WTC11 (cell line): ENCODE data around the gene RDH16. TPM values are rescaled to one million over a fixed set of nuclear protein-coding genes. Genes with fewer than 3 reads are reported as not detected.

Source experiments
- ATAC-seq: fragments of 200-7000 bp; cut with Tn5 transposase; 2 replicates; pipeline ENCODE4 v1.10.0; 2021; ENCODE audit warnings: mild to moderate bottlenecking, moderate library complexity
- CTCF ChIA-PET: fragments of 300-600 bp; sonication (Branson Sonifier 250); formaldehyde crosslinking; loops from one replicate; lab custom pipeline; 2021; ENCODE audit warnings: antibody characterized with exemption; lab: Charles Lee
- POLR2A ChIA-PET: fragments of 350-600 bp; sonication (Branson Sonifier 250); formaldehyde crosslinking; loops from one replicate; lab custom pipeline; 2021; ENCODE audit warnings: antibody characterized with exemption; lab: Charles Lee
- DNase-seq: peaks from one replicate; pipeline ENCODE4 v3.0.0; 2021; ENCODE audit warnings: low spot score
- H3K27ac Mint-ChIP-seq: 2 replicates; pipeline ENCODE4 v1.8.0; 2021; ENCODE audit warnings: mixed read lengths
- H3K27me3 Mint-ChIP-seq: 2 replicates; pipeline ENCODE4 v1.8.0; 2021; ENCODE audit warnings: low read depth, mild to moderate bottlenecking, moderate library complexity, mixed read lengths
- H3K36me3 Mint-ChIP-seq: 2 replicates; pipeline ENCODE4 v1.8.0; 2021; ENCODE audit warnings: mixed read lengths
- H3K4me1 Mint-ChIP-seq: 2 replicates; pipeline ENCODE4 v1.8.0; 2022; ENCODE audit warnings: mixed read lengths
- H3K4me3 Mint-ChIP-seq: 2 replicates; pipeline ENCODE4 v1.8.0; 2021; ENCODE audit warnings: mild to moderate bottlenecking, moderate library complexity, mixed read lengths
- H3K9me3 Mint-ChIP-seq: 2 replicates; pipeline ENCODE4 v1.8.0; 2021; ENCODE audit warnings: mixed read lengths
- CBFB ChIP-seq: sonication (generic); formaldehyde crosslinking; IDR thresholded peaks from 2 replicates; pipeline ENCODE4 v1.8.1; 2022; ENCODE audit warnings: mild to moderate bottlenecking, low read depth, missing genetic modification reagents
- CREM ChIP-seq: sonication (generic); formaldehyde crosslinking; IDR thresholded peaks from 2 replicates; pipeline ENCODE4 v1.8.1; 2022; ENCODE audit warnings: mild to moderate bottlenecking, missing genetic modification reagents, moderate library complexity
- MYBL2 ChIP-seq: sonication (generic); formaldehyde crosslinking; IDR thresholded peaks from 2 replicates; pipeline ENCODE4 v1.8.1; 2023; ENCODE audit warnings: mild to moderate bottlenecking, moderate library complexity, missing genetic modification reagents
- PRDM15 ChIP-seq: sonication (generic); formaldehyde crosslinking; IDR thresholded peaks from 2 replicates; pipeline ENCODE4 v1.8.0; 2022; ENCODE audit warnings: missing genetic modification reagents
- ZNF263 ChIP-seq: sonication (generic); formaldehyde crosslinking; IDR thresholded peaks from 2 replicates; pipeline ENCODE4 v1.8.1; 2022; ENCODE audit warnings: low read depth, mild to moderate bottlenecking, moderate library complexity, missing genetic modification reagents
- total RNA-seq: library from RNA; stranded (reverse); gene quantifications from 3 replicates; pipeline ENCODE4 v1.2.3, GENCODE V29; 2021
- TF ChIP-seq, protein P1 (sequence below): sonication (generic); formaldehyde crosslinking; IDR thresholded peaks from 2 replicates; pipeline ENCODE4 v1.8.1; 2022; ENCODE audit warnings: mild to moderate bottlenecking, moderate library complexity, missing genetic modification reagents

Gene RDH16
- total RNA-seq, 1 experiment from 2014 or later: 1.0 TPM

DNA sequence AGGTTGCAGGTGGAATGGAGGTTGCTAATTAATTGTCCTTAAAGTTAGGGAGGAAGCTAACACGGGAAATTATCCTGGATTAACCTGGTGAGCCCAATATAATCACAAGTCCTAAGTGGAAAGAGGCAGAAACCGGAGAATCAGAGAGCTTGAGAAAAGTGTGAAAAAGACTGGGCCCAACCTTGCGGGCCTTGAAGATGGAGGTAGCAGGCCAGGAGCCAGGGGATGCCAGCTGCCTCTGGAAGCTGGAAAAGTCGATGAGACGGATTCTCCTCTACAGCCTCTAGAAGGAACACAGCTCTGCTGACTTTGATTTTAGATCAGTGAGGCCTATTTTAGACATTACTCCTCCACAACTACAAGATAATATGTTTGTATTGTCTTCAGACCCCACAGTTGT lies 25.3 kb downstream of the RDH16 start:
- no peak overlapping the region for H3K4me3 Mint-ChIP-seq
- ATAC-seq (no peak), DNase-seq (no peak)
- CTCF ChIA-PET: interaction anchor here (2.3 kb wide), 1 partner anchor 69 kb away, joined by 10 read pairs; no protein-coding TSS in a partner anchor
- H3K4me1 Mint-ChIP-seq: peaks cover 38% of the 10 kb centered on the region
- POLR2A ChIA-PET: no interaction called here
- no peak overlapping the region for H3K27ac Mint-ChIP-seq
- TF ChIP-seq CREM (CRISPR knock-in tag) (no peak), CBFB (CRISPR knock-in tag) (no peak), PRDM15 (CRISPR knock-in tag) (peak; percentile 59)
- no peaks in the 10 kb centered on the region for H3K9me3 Mint-ChIP-seq
- no peaks in the 10 kb centered on the region for H3K36me3 Mint-ChIP-seq
- H3K27me3 Mint-ChIP-seq: peaks cover 7% of the 10 kb centered on the region; the same call in 1 of the 2 replicates

GRCh38 chr12:56931474-56931978 lies 25.9 kb downstream of the RDH16 start:
- no peak for DNase-seq
- ChIA-PET CTCF (interaction anchor here (0.6 to 2.3 kb wide), 4 partner anchors 56 to 162 kb away, joined by 3 to 10 read pairs (median 5); no protein-coding TSS in a partner anchor), POLR2A (no interaction called here)
- H3K27ac Mint-ChIP-seq: no peak overlapping the region
- no peaks in the 10 kb centered on the region for H3K36me3 Mint-ChIP-seq
- peak; percentile 32 for ATAC-seq
- H3K4me1 Mint-ChIP-seq: peaks cover 38% of the 10 kb centered on the region
- TF ChIP-seq ZNF263: no peak
- TF ChIP-seq PRDM15 (CRISPR knock-in tag): peak; percentile 92
- TF ChIP-seq, protein P1, sequence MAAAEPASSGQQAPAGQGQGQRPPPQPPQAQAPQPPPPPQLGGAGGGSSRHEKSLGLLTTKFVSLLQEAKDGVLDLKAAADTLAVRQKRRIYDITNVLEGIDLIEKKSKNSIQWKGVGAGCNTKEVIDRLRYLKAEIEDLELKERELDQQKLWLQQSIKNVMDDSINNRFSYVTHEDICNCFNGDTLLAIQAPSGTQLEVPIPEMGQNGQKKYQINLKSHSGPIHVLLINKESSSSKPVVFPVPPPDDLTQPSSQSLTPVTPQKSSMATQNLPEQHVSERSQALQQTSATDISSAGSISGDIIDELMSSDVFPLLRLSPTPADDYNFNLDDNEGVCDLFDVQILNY (CRISPR knock-in tag): no peak
- peaks cover 7% of the 10 kb centered on the region; the same call in 1 of the 2 replicates for H3K27me3 Mint-ChIP-seq
- no peak overlapping the region for H3K4me3 Mint-ChIP-seq
- H3K9me3 Mint-ChIP-seq: no peaks in the 10 kb centered on the region

DNA sequence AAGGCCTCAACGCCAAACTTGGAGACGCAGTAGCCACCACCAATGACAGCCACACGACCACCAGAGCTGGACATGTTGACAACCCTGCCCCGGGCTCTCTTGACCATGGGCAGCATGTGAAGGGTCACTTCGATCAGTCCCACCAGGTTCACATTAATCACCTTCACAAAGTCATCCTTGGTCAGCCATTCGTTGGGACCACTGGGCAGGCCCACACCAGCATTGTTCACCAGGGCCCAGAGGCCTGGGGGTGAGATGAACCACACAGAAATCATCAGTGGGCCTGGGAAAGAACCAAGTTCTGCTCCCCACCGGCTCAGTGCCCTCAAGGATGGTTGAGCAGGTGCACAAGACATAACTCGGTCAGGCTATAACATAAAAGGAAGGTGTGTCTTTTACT lies 27.2 kb downstream of the RDH16 start:
- ATAC-seq (no peak), DNase-seq (no peak)
- Mint-ChIP-seq H3K4me1 (peaks cover 38% of the 10 kb centered on the region), H3K9me3 (no peaks in the 10 kb centered on the region), H3K27ac (no peak overlapping the region), H3K4me3 (no peak overlapping the region), H3K36me3 (no peaks in the 10 kb centered on the region), H3K27me3 (peaks cover 6% of the 10 kb centered on the region)
- ChIA-PET POLR2A (no interaction called here), CTCF (no interaction called here)
- TF ChIP-seq PRDM15 (CRISPR knock-in tag) (no peak), MYBL2 (CRISPR knock-in tag) (no peak)
